HPDE6-E6E7 (cell line): ENCODE data around the gene CFAP299.

ENCODE experiments used
- DNase-seq: peaks from one replicate; pipeline ENCODE4 v3.0.0; 2011; ENCODE audit warnings: missing footprints; ENCODE audit errors: extremely low spot score

The CFAP299 gene

GRCh38 chr4:80507507-80507906 lies 172.0 kb downstream of the CFAP299 start:
- no peak for DNase-seq

GRCh38 chr4:80515496-80515895 lies 180.0 kb downstream of the CFAP299 start:
- DNase-seq, result no peak

GRCh38 chr4:80521438-80521837 lies 185.9 kb downstream of the CFAP299 start:
- no peak for DNase-seq

DNA sequence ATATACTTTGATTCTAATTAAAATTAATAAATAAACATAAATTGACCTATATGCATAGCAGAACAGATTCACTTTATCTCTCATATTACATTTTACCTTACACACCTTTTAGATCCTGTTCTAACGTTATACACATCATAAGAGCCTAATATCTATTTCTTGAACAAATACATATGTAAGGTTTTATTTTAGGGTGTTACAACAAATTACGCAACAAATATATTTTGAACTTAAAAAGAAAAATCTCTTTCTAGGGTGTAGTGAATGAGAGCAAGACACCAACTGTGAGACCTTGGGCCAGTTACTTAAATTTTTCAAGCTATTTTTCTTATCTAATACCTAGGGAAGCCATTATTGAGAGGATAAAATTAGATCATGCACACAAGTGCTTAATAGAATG lies 191.2 kb downstream of the CFAP299 start:
- DNase-seq, result no peak

DNA sequence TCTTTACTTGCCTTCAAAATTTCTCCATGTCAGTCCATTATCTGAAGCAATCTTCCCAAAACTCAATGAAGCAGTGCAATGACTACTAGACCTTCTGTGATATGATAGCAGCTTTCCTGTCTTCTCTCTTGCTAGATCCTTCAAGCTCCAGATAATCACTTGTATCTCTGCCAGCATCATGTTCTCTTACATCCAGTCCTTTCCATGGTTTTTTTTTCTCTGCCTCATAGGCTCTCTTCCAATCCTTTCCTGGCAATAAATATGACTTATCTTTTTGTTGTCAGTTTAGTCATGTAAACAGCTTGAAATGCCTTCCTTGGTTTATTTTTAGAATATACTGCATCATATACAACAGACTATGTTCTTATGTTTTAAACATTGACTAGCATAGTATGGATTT lies 193.5 kb downstream of the CFAP299 start:
- no peak for DNase-seq

GRCh38 chr4:80532674-80533333 lies 197.3 kb downstream of the CFAP299 start:
- DNase-seq, result no peak

DNA sequence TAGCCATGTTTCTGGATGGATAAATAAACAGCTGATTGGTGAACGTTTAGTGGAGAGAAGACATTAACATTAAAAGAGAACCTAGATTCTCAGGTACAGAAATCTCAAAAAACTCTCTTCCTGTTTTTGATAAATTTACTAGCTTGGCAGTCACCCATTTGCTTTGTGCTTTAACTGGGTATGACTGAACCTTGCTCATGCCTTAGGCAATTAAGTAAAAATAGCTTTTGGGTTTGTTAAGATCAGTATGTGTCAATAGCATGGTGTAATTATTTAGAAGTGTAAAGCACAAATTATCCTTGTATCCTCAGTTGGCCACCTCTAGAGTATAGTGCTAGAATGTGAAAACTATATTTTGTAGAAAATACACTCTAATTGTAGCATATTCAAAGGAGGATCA lies 200.0 kb downstream of the CFAP299 start:
- DNase-seq, result no peak

DNA sequence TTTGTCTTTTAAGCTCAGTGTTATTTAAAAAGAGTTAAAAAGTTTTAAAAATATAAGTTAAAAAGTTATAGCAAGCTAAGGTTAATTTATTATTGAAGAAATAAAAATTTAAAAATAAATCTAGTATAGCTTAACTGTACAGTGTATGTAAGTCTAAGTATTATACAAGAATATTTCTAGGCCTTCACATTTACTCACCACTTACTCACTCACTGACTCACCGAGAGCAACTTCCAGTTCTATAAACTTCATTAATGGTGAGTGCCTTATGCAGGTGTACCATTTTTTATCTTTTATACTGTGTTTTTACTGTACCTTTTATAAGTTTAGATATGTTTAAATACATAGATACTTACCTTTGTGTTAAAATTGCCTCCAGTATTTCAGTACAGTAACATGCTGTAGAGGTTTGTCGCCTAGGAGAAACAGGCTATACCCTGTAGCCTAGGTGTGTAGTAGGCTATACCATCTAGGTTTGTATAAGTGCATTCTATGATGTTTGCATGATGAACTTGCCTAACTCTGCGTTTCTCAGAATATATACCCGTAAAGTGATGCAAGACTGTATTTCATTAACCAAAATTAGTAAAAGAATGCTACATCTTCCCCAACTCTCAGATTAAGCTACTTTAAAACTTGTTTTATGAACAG lies 202.9 kb downstream of the CFAP299 start:
- DNase-seq, result peak; percentile 3

DNA sequence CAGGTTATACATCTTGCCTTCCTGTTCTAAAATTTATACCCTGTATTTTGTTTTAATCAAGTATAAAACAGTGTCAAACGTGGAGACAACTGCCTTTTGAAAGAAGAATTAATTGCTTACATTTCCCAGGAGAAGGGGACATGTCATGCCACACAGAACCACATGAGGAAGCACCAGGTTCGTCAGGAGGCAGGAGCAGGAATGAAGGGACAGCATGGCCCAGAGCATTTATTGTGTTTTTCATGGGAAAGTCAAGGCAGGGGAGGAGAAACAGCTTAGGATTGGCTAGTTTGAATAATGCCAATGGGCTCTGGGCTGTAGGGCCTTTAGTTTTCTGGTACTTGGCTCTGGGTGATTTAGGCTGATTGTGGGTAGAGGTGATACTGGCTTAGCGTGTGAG lies 203.7 kb downstream of the CFAP299 start:
- DNase-seq, result no peak

DNA sequence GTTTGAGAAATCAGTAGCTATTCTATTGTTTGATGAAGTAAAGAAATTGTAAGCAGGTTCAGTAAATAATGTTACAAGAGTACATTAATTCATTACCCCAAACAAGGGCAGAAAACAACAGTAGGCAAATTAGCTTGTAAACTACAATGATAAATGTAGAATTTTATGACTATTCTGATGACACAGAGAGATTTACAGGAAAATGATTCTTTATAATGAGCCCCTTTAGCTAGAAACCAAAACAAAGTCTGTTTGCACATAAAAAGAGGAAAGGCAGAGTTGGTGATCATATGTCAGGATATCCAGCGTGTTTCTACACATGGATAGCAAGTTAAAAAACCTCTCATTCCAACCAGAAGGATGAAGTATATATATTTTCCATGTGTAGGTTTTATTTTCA lies 204.8 kb downstream of the CFAP299 start:
- DNase-seq, result no peak

GRCh38 chr4:80540785-80541469 lies 205.4 kb downstream of the CFAP299 start:
- DNase-seq, result no peak

- no peak for DNase-seq
These were observed 207.2 kb downstream of the CFAP299 start for GRCh38 chr4:80542747-80543146.

DNA sequence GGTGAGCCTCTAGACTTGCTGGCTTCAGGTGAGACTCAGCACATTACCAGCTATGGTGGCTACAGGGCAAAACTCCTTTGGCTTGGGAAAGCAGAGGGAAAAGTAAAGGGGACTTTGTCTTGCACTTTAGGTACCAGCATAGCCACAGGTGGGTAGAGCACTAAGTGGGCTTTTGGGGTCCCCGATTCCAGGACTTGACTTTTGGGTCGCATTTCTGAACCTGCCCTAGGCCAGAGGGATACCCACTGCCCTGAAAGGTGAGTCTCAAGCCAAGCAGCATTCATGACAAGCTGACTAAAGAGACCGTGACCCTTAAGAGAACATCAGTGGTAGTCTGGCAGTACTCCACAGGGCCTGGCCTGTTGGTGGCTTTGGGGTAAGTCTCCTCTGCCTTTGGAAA lies 224.8 kb downstream of the CFAP299 start:
- no peak for DNase-seq

GRCh38 chr4:80566203-80566872 lies 230.8 kb downstream of the CFAP299 start:
- DNase-seq, result no peak

- no peak for DNase-seq
These were observed 233.4 kb downstream of the CFAP299 start for GRCh38 chr4:80568891-80569290.

DNA sequence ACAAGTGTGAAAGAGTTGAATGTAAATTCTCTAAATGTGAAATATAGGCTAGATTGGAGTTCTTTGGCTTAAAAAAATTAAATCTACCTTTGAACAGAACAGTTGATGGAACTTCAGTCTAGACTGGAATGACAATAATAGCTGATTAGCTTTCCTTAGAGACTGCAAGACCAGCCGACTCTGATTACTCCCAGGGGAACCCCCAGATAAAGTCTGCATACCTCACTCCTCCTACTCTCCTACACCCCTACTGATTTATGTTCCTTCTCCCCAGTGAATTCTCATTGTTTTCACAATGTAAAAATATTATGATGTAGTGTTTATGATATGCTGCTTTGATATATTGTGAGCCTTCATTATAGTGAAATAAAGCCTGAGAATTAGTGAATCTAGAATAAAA lies 241.3 kb downstream of the CFAP299 start:
- no peak for DNase-seq

DNA sequence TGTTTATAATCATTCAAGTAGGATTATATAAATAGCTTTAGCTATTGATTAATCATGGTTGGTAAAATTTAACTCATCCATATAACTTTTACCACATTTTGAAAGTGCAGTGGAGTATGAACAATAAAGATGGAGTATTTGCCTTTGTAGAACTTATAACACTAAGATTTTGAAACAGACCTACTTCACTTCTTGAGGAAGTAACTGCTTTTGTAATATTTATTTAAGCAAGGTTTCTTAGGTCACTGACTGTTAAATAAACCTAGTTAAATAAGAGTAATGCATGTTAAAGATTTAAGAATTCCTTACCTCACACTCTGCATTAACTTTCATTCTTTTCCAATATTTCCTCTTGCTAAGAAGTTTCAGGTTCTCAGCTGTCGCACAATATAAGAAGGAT lies 242.5 kb downstream of the CFAP299 start:
- DNase-seq, result no peak

GRCh38 chr4:80585542-80585941 lies 250.0 kb downstream of the CFAP299 start:
- DNase-seq, result no peak

- DNase-seq, result no peak
These were observed 251.2 kb downstream of the CFAP299 start for GRCh38 chr4:80586716-80587115.

- peak; percentile 42 for DNase-seq
These were observed 252.4 kb downstream of the CFAP299 start for GRCh38 chr4:80587871-80588385.

DNA sequence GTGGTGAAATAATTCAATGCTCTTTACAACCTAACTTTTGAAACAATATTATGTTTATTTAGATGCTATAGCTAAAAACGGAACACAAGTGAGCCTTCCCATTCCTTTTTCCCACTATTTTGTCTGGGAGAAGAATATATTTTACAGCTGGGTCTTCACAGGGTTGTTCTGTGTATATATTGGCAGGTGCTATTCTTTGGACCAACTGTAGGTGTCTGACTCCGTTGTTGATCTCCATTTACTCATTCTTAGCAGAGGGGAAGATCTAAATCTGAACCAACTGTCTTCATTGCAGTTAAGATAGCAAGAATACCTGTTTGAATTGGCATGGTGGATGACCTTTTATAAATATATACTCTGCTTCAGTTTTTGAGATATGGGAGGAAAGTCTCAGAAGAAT lies 257.4 kb downstream of the CFAP299 start:
- no peak for DNase-seq

- no peak for DNase-seq
These were observed 259.2 kb downstream of the CFAP299 start for GRCh38 chr4:80594701-80595100.
